Ovary (tissue), 3 donors: Measurements from ENCODE around the gene FAM124B.

Source experiments
- CTCF ChIP-seq, 3 donors: fragments of 450-650 bp in 2 of 3; fragments of 200-600 bp in 1 of 3; IDR thresholded peaks; one replicate each; pipeline versions ENCODE4 v1.5.1 to v1.8.0; 2016 to 2022; ENCODE audit warnings: antibody characterized with exemption in 3 of 3, mild to moderate bottlenecking in 1 of 3
- POLR2A ChIP-seq: fragments of 450-650 bp; IDR thresholded peaks from one replicate; pipeline ENCODE4 v1.6.1; 2017; ENCODE audit warnings: antibody characterized with exemption, mild to moderate bottlenecking, moderate library complexity
- donor health status: DM: no; HTN: no; CAD: no.

GRCh38 chr2:224436634-224437033, 34.7 kb upstream of the FAM124B start:
- TF ChIP-seq CTCF (IDR thresholded peaks at IDR 0.05), result no peak
- no peak for TF ChIP-seq POLR2A
